C4-2B (cell line): Measurements from ENCODE around the gene GPR65.

Source experiments
- H3K27ac ChIP-seq: fragments of 450-650 bp; 2 replicates; pipeline ENCODE4 v1.5.1; 2017
- ZFX ChIP-seq: fragments of 450-650 bp; IDR thresholded peaks from 2 replicates; pipeline ENCODE4 v1.6.1; 2017
- TF ChIP-seq, protein P1 (sequence below): fragments of 450-650 bp; conservative IDR thresholded peaks from 2 replicates; pipeline ENCODE4 v1.5.1; 2017; ENCODE audit warnings: mild to moderate bottlenecking

GPR65 gene

GRCh38 chr14:88002421-88003075, 2.4 kb upstream of the GPR65 start:
- no peak overlapping the region for H3K27ac ChIP-seq
- TF ChIP-seq, protein P1, sequence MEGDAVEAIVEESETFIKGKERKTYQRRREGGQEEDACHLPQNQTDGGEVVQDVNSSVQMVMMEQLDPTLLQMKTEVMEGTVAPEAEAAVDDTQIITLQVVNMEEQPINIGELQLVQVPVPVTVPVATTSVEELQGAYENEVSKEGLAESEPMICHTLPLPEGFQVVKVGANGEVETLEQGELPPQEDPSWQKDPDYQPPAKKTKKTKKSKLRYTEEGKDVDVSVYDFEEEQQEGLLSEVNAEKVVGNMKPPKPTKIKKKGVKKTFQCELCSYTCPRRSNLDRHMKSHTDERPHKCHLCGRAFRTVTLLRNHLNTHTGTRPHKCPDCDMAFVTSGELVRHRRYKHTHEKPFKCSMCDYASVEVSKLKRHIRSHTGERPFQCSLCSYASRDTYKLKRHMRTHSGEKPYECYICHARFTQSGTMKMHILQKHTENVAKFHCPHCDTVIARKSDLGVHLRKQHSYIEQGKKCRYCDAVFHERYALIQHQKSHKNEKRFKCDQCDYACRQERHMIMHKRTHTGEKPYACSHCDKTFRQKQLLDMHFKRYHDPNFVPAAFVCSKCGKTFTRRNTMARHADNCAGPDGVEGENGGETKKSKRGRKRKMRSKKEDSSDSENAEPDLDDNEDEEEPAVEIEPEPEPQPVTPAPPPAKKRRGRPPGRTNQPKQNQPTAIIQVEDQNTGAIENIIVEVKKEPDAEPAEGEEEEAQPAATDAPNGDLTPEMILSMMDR: no peak
- no peak for TF ChIP-seq ZFX

DNA sequence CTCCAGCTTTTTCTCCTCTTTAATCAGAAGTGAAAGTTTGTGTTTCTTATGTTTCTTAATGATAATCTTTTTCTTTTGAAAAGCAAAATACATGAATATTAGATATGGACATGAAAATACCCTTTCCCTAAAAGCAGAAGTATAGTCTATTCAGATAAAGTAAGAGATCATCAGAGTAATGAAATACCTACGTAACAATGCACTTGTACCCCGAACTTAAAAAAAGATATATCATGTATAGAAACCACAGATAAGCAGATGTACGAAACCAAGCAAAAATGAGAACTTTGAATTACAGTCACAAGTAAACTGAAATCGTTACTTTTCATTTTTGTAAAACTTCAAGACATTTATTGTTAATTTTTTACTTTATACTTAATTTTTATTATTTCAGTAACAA, 1.5 kb upstream of the GPR65 start:
- TF ChIP-seq, protein P1: no peak
- no peak for TF ChIP-seq ZFX
- no peak overlapping the region for H3K27ac ChIP-seq

DNA sequence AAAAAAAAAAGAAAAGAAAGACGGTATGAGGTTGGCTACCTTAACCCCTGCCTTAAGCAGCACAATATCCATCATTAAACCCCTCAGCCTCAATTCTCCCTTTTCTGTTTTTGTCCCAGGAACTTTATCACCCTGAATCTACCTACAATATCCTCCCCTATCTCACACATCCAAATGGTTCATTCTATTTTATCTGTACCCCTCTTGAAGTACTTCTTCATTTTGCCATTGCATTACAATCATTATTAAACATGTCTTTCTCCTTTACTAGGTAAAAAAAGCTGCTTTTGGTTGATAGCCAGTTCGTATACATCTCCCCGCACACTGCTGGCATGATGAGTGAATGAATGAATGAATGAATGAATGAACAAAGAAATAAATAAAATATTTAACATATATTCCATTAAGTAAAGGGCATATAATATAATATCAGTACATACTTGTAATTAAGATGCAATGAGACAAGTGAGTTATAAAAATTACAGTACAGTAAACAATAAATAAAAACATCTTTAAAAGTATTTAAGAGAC, 364 bp upstream of the GPR65 start:
- TF ChIP-seq ZFX: no peak
- TF ChIP-seq, protein P1: no peak
- no peak overlapping the region for H3K27ac ChIP-seq

GRCh38 chr14:88005978-88006851, 1.3 kb downstream of the GPR65 start:
- no peak overlapping the region for H3K27ac ChIP-seq

DNA sequence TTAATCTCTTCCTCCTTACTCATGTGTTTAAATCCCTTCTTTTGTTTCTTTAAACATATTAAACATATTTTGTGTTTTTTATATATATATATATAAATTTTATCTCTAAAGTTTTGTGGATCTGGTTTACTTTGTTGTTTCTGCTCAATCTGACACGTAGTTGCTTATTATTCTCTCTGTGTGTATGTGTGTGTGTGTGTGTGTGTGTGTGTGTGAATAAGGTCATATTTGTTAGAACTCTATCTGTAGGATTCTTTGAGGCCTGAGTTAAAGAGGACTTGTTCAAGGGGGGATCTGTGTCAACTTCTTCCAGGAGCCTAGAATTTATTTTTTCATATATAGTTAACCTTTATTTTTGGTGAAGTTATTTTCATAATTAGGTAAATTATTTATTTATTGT, 2.7 kb downstream of the GPR65 start:
- H3K27ac ChIP-seq: no peak overlapping the region
- TF ChIP-seq, protein P1: no peak
- no peak for TF ChIP-seq ZFX

More at GRCh38 chr14:88005978-88006851, 1.3 kb downstream of the GPR65 start:
- no peak for TF ChIP-seq ZFX

GRCh38 chr14:88008039-88008742, 3.3 kb downstream of the GPR65 start:
- no peak for TF ChIP-seq ZFX
- TF ChIP-seq, protein P1: no peak
- H3K27ac ChIP-seq: no peak overlapping the region

DNA sequence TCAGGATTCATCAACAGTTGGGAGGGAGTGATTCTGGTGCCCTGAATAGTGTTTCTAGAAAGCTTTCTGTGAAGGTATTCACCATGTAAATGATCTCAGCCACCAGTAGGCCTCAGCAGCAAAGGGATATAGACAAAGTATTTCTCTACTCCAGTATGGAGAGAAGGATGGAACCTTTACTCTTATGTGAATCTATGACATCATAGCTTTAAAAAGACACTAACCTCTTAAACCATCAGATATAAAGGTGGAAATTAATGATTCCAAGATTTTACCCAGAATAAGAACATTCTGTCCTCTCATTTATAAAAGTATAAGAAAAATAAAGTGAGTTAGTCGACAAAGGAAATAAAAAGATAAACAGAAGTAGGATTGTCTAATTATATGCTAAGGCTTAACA, 4.6 kb downstream of the GPR65 start:
- no peak overlapping the region for H3K27ac ChIP-seq
- TF ChIP-seq, protein P1: no peak
- TF ChIP-seq ZFX: no peak
